Spinal cord (tissue), 10 donors: ENCODE measurements around the gene REEP1. TPM values are rescaled to one million over a fixed set of nuclear protein-coding genes. Genes with fewer than 3 reads are reported as not detected.
A peak's percentile ranks its signal among the peaks of the same experiment; 100 is the strongest.

Experiments used
- DNase-seq, 6 donors: peaks; one replicate each; pipeline versions ENCODE4 v3.0.0 to v3.0.0-alpha.2; 2013 to 2015; ENCODE audit warnings: low spot score in 6 of 6, low read depth in 4 of 6
- H3K27ac ChIP-seq: one replicate; pipeline ENCODE4 v1.5.1; 2013; ENCODE audit warnings: low read depth, low read length, control low read depth
- H3K27me3 ChIP-seq: one replicate; pipeline ENCODE4 v1.6.1; 2013; ENCODE audit warnings: low read length; ENCODE audit not compliant: control insufficient read depth, insufficient read depth
- H3K36me3 ChIP-seq: one replicate; pipeline ENCODE4 v1.6.1; 2013; ENCODE audit warnings: low read length; ENCODE audit not compliant: control insufficient read depth, insufficient read depth
- H3K4me1 ChIP-seq: one replicate; pipeline ENCODE4 v1.6.1; 2013; ENCODE audit warnings: low read length; ENCODE audit not compliant: control insufficient read depth, insufficient read depth
- H3K4me3 ChIP-seq: one replicate; pipeline ENCODE4 v1.5.1; 2013; ENCODE audit warnings: low read depth, low read length, control low read depth
- H3K9me3 ChIP-seq: one replicate; pipeline ENCODE4 v1.6.1; 2013; ENCODE audit warnings: low read length; ENCODE audit not compliant: control insufficient read depth, insufficient read depth
- WGBS: methylation state at CpG from one replicate; pipeline ENCODE4 v1.1.5; 2013; ENCODE audit warnings: missing lambda C conversion rate; ENCODE audit not compliant: insufficient coverage; 5-methylcytosine and 5-hydroxymethylcytosine counted together
- polyA plus RNA-seq, 2 donors: library from polyadenylated mRNA; unstranded; fragments of 120-200 nt; gene quantifications; one replicate each; pipeline ENCODE4 v1.2.1, GENCODE V29; 2013; ENCODE audit not compliant: insufficient read length in 2 of 2
- total RNA-seq, 2 donors: library from RNA; depleted of rRNA in 1 of 2; stranded (reverse); fragments of 120-200 nt in 1 of 2; fragments of >200 nt in 1 of 2; gene quantifications; one replicate each; pipeline versions ENCODE4 v1.2.3 to v1.2.4, GENCODE V29; 2013 to 2014
- donor health status: healthy.

The REEP1 gene
- total and polyA plus RNA-seq, 4 donors: 61.9 to 123 (median 114) TPM

- peaks cover 34% of the 10 kb centered on the region for H3K4me1 ChIP-seq
- H3K4me3 ChIP-seq: no peak overlapping the region
- DNase-seq: no peak
- H3K27ac ChIP-seq: no peak overlapping the region
- WGBS: 94% methylated on average over 7 of the region's 9 CpGs
- peaks cover 33% of the 10 kb centered on the region for H3K36me3 ChIP-seq
- no peaks in the 10 kb centered on the region for H3K9me3 ChIP-seq
- H3K27me3 ChIP-seq: no peaks in the 10 kb centered on the region
Measured at GRCh38 chr2:86226636-86227520, 110.5 kb downstream of the REEP1 start.

DNA sequence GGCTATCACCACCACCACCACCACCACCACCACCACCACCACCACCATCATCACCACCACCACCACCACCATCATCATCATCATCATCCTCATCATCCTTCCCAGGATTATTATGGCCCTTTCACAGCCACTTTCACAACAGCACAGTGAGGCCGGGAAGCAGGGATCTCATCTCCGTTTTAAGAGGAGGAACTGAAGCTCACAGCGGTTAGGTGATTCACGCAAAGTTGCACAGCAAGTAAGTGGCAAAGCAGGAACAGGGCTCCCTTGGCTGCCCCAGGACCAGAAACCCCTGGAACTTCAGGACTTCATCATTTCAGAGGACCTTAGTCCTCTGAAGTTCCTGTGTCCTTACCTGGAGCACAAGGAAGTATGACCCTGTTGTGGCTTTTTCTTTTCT lies 111.4 kb downstream of the REEP1 start:
- no peak for DNase-seq
- Histone ChIP-seq H3K4me3 (no peak overlapping the region), H3K36me3 (peaks cover 25% of the 10 kb centered on the region), H3K27ac (no peak overlapping the region), H3K9me3 (no peaks in the 10 kb centered on the region), H3K27me3 (no peaks in the 10 kb centered on the region), H3K4me1 (peaks cover 35% of the 10 kb centered on the region)
- 100% methylated on average over 3 of the region's 4 CpGs for WGBS

DNA sequence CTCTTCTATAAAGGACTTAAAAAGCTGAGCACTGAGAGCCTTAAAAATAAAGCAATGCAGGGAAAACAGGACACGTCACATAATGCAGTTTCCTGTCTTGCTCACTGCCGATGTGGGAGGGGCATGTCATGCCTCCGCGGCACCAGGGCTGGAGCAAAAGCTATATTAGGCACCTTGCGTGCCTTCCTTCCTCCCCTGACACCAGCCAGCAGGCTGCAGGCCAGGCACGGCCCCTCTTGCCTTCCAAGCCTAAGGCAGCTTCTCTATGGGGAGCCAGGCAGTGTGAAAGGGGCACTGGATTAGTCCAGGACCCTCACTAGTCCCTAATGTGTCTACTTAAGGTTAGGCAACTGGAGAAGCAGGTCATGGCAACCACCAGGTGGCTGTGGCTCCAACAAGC lies 111.8 kb downstream of the REEP1 start:
- no peaks in the 10 kb centered on the region for H3K9me3 ChIP-seq
- no peak for DNase-seq
- H3K36me3 ChIP-seq: peaks cover 20% of the 10 kb centered on the region
- WGBS: 63% methylated on average over 6 of the region's 6 CpGs
- H3K4me3 ChIP-seq: no peak overlapping the region
- H3K4me1 ChIP-seq: peaks cover 34% of the 10 kb centered on the region
- no peak overlapping the region for H3K27ac ChIP-seq
- H3K27me3 ChIP-seq: no peaks in the 10 kb centered on the region

GRCh38 chr2:86224645-86225355 lies 112.6 kb downstream of the REEP1 start:
- Histone ChIP-seq H3K4me3 (no peak overlapping the region), H3K27me3 (no peaks in the 10 kb centered on the region), H3K36me3 (peaks cover 18% of the 10 kb centered on the region), H3K27ac (peak overlapping the region; percentile 33), H3K9me3 (no peaks in the 10 kb centered on the region), H3K4me1 (peaks cover 34% of the 10 kb centered on the region)
- WGBS: 85% methylated on average over 8 of the region's 9 CpGs
- no peak for DNase-seq

GRCh38 chr2:86223927-86224560 lies 113.4 kb downstream of the REEP1 start:
- H3K4me3 ChIP-seq: no peak overlapping the region
- peak overlapping the region; percentile 53 for H3K27ac ChIP-seq
- H3K9me3 ChIP-seq: no peaks in the 10 kb centered on the region
- no peaks in the 10 kb centered on the region for H3K27me3 ChIP-seq
- 55% methylated on average over 2 of the region's 2 CpGs for WGBS
- DNase-seq: no peak
- H3K4me1 ChIP-seq: peaks cover 34% of the 10 kb centered on the region
- H3K36me3 ChIP-seq: peaks cover 21% of the 10 kb centered on the region

- Histone ChIP-seq H3K36me3 (peaks cover 21% of the 10 kb centered on the region), H3K4me1 (peaks cover 34% of the 10 kb centered on the region), H3K27me3 (no peaks in the 10 kb centered on the region), H3K27ac (peak overlapping the region; percentile 58), H3K4me3 (no peak overlapping the region), H3K9me3 (no peaks in the 10 kb centered on the region)
- WGBS: 26% methylated on average over 6 of the region's 8 CpGs
- DNase-seq: peak in 5 of 6 donors; percentile 13 to 84 (median 35)
Measured at GRCh38 chr2:86223140-86223926, 114.1 kb downstream of the REEP1 start.

- H3K4me1 ChIP-seq: peaks cover 37% of the 10 kb centered on the region
- no peak overlapping the region for H3K27ac ChIP-seq
- peaks cover 15% of the 10 kb centered on the region for H3K36me3 ChIP-seq
- no peaks in the 10 kb centered on the region for H3K27me3 ChIP-seq
- H3K4me3 ChIP-seq: no peak overlapping the region
- no peaks in the 10 kb centered on the region for H3K9me3 ChIP-seq
- peak in 4 of 6 donors; percentile 24 to 87 (median 66) for DNase-seq
- 38% methylated on average over 4 of the region's 5 CpGs for WGBS
Measured at GRCh38 chr2:86221066-86221684, 116.3 kb downstream of the REEP1 start.

- peaks cover 13% of the 10 kb centered on the region for H3K36me3 ChIP-seq
- peaks cover 31% of the 10 kb centered on the region for H3K4me1 ChIP-seq
- 86% methylated on average over 1 of the region's 5 CpGs for WGBS
- H3K27me3 ChIP-seq: no peaks in the 10 kb centered on the region
- H3K27ac ChIP-seq: no peak overlapping the region
- DNase-seq: no peak
- no peak overlapping the region for H3K4me3 ChIP-seq
- H3K9me3 ChIP-seq: no peaks in the 10 kb centered on the region
Measured at GRCh38 chr2:86219896-86220295, 117.5 kb downstream of the REEP1 start.

DNA sequence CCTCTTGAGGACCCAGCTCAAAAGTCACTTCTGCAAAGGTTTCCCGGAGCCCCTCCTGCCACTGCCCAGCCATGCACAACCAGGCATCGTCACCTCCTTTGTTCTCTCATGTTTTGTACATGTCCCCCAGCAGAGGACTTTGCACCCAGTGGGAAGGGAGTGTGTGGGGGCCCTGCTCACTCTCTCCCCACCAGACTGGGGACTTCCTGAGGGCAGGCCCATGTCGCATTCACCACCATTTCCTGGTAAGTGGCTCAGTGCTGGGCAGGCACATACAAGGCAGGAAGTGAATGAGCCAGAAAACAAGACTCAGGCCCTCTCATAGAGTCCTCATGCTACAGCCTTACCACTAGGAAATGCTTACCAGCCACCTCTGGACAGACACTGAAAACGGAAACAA lies 119.3 kb downstream of the REEP1 start:
- Histone ChIP-seq H3K4me1 (peaks cover 15% of the 10 kb centered on the region), H3K36me3 (peaks cover 16% of the 10 kb centered on the region), H3K27ac (no peak overlapping the region), H3K4me3 (no peak overlapping the region), H3K9me3 (no peaks in the 10 kb centered on the region), H3K27me3 (no peaks in the 10 kb centered on the region)
- no peak for DNase-seq
- 80% methylated on average over 3 of the region's 4 CpGs for WGBS
